Measurements from ENCODE around the gene PPP5C.

PPP5C gene

DNA sequence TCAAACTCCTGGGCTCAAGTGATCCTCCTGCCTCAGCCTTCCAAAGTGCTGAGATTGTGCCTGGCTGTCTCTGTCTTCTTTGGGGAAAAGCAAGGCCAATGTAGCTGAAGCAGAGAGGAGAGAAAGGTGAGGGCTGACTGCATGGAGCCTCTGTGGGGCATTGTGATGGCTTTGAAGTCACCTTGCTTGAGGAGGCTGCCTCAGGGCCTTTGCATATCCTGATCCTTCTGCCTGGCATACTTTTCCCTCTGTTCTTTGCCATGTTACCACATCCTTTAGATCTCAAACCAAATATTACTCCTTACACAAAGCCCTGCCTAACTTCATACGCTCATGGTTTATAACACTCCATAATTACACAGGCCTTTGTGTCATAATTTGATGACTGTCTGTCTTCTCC, 9.4 kb upstream of the PPP5C start:
- no peak for DNase-seq

- DNase-seq: no peak
These were observed 7.4 kb upstream of the PPP5C start for GRCh38 chr19:46339446-46339845.

DNA sequence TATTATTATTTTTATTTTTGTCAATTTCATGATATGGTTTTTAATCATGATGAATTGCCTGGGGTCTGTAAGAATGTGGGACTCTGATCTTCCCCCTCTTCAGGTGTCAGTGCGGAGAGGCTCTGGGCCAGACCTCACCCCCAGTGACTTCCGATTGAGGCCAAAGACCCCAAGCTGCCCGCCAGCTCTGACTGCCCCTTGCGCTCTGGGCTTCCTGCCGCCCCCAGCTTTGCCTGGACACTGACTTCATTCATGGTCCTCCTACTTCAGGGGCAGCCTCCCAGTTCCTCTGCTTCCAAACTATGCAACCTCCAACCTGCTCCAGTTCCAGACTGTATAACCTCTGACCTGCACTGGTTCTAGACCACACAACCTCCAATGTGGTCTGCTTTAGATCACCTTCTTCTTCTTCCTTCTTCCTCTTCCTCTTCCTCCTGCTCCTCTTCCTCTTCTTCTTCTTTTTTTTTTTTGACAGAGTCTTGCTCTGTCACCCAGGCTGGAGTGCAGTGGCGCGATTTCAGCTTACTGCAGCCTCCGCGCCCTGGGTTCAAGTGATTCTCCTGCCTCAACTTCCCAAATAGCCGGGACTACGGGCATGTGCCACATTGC, 6.7 kb upstream of the PPP5C start:
- DNase-seq: no peak

GRCh38 chr19:46341937-46342336, 5.0 kb upstream of the PPP5C start:
- no peak for DNase-seq

- no peak for DNase-seq
These were observed 2.5 kb upstream of the PPP5C start for GRCh38 chr19:46344363-46344762.

GRCh38 chr19:46345157-46345556, 1.7 kb upstream of the PPP5C start:
- no peak for DNase-seq

DNA sequence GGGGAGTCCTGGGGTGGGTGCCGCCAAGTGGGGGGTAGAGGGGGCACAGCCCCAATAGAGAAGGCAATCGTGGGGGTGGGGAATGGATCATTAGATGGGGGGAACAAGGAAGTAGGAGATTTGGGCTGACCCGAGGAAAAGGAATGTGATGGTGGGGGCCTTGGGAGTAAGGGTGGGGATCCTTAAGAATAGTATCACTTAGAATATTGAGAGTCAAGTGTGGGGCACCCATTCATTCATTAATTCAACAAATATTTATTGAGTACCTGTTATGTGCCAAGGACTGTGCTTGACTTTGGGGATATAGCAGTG, 641 bp downstream of the PPP5C start:
- DNase-seq: no peak

- no peak for DNase-seq
These were observed 1.1 kb downstream of the PPP5C start for GRCh38 chr19:46347985-46348384.

DNA sequence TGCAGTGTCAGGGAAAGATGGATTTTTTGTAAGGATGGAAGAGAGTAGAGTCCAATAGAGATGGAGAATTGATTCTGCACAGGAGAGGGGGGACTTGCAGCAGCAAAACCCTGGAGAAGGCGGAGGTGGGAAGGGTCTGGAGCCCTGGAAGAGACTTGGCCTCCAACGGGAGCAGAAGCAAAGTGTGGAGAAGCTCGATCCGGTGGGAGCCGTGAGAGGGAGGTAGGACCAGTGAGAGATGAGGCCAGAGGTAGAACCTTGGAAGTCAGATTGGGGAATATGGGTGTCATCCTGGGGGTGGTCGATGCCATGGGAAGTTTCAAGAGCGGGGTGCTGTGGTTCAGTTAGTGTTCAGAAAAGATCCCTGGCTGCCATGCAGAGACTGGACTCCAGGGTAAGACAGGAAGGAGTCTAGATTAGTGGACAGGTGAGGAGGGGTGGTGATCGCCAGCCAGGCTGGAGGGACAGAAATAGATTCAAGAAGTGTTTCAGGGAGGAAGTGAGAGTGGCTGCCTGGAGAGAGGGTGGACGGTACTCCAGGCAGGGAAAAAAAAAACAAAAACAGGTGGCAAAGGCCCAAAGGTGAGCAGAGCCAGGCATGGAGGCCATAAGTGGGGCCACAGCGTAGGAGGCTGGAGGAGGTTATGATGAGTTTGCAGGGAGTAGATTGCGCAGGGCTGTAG, 2.6 kb downstream of the PPP5C start:
- DNase-seq: no peak

- no peak for DNase-seq
These were observed 3.3 kb downstream of the PPP5C start for GRCh38 chr19:46350029-46350757.

- no peak for DNase-seq
These were observed 3.9 kb downstream of the PPP5C start for GRCh38 chr19:46350758-46351159.

DNA sequence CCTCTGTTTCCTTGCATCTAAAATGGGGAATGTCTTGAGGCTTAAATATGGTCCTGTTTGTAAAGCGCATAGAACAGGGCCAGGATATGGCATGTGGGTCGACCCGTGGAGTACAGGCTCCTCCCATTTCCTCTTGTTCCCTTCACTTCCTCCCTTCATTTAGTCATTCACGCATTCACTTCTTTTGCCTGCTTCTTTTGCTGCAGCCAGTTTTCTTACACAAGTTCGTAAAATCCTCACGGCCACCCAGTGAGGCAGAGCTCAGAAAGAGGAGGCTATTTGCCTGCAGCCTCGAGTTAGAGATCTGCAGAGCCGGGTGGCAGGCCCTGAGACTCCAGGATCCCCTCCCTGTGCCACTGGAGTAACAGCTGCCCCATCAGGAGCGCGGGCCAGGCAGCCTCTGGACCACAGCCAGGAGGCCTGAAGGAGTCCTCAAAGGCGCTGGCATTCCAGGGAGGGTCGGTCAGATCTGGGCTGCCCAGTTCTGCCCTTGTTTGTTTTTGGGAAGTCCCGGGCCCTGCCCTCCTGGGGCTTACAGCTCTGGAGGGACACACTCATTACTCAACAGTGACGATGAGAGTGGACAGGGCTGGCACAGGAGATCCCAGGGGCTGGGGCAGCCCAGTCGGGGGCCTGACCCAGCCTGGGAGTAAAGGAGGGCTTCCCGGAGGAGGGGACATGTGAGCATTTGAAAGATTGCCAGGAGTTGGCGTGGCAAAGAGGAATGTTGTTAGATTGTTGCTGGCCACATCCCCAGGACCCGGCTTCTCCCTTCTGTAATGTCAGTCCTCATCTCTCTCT, 4.6 kb downstream of the PPP5C start:
- no peak for DNase-seq

DNA sequence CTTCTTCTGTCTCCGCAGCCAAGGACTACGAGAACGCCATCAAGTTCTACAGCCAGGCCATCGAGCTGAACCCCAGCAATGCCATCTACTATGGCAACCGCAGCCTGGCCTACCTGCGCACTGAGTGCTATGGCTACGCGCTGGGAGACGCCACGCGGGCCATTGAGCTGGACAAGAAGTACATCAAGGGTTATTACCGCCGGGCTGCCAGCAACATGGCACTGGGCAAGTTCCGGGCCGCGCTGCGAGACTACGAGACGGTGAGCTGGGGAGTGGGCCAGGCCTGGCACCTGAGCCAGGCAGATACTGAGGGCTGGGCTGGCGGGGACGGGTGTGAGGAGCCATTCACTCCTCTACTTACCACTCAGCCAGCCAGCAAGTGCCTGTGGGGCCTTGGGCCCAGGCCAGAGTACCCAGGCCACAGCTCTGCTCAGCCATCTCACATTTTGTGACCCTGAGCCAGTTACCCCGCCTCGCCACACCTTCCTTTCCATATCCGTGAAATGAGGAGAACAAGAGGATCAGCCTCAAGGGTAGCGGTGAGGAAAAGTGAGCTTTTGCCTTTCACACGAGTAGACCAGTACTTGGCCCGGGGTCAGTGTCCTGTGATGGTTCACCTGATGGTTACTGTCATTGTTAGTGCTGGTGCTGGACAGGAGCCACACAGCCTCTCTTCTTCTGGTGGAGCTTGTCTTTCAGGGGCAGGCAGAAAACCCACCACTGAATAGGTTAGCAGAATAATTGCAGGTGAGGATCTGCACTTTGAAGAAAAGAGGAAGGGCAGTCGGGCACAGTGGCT, 7.0 kb downstream of the PPP5C start:
- no peak for DNase-seq

- no peak for DNase-seq
These were observed 8.6 kb downstream of the PPP5C start for GRCh38 chr19:46355234-46356148.

- DNase-seq: no peak
These were observed 9.5 kb downstream of the PPP5C start for GRCh38 chr19:46356149-46357055.

DNA sequence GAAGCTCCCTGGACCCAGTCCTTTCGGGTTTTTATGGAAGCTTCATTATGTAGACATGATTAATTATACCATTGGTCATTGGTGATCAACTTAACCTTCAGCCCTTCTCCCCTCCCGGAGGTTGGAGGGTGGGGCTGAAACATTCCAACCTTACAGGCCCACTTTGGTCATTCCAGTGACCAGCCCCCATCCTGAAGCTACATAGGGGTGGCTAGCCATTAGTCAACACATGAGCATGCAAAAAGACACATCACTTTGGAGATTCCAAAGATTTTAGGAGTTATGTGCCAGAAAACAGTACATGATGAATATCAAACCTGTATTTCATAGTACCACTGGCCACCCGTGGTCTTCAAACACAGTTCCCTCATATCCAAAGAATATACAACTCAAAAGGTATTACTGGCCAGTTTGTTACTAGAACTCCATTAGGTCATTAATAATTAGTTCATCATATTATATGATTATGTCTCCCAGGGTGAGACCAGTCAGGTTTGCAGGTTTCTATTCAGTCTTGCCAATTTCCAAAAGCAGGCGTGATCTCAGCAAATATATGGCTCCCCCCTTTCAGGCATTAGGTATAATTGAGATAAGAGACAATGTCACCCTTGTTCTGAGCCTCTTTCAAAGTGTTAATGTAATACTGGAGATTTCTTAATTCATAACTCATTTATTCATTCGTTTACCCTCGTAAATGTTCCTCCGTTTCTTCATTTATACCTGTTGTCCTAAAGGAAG, 11.1 kb downstream of the PPP5C start:
- DNase-seq: no peak

GRCh38 chr19:46361915-46362314, 15.0 kb downstream of the PPP5C start:
- DNase-seq: no peak

DNA sequence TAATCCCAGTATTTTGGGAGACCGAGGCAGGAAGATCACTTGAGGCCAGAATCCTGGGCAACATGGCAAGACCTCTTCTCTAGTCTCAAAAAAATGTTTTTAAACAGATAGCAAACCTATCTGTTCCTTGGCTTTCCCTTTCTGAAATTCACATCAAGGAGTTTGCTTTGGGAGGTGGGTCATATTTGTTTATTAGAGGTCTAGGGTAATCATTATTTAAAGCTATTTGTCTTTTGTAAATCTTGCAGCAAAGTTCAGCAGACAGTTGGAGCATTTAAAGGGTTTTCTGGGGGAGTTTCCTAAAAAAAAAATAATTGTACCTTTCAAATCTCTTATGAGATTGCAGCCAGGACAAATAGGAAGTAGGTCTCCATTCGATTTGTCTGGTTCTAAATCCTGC, 17.5 kb downstream of the PPP5C start:
- no peak for DNase-seq

- DNase-seq: no peak
These were observed 18.7 kb downstream of the PPP5C start for GRCh38 chr19:46365561-46365960.
